ENCODE measurements around the gene ABLIM2. TPM values are rescaled to one million over a fixed set of nuclear protein-coding genes. Genes with fewer than 3 reads are reported as not detected.
A peak's percentile ranks its signal among the peaks of the same experiment; 100 is the strongest.
"Not testable (repeated sequence)": the region's sequence is repeated elsewhere in the genome, so short reads cannot be mapped to it uniquely, and the experiment has no call there.

ABLIM2 gene
- total RNA-seq, 4 donors from 2014 or later, result 177 to 281 (median 244) TPM

GRCh38 chr4:7945709-7946380, 212.8 kb downstream of the ABLIM2 start:
- no peaks in the 10 kb centered on the region for H3K27me3 ChIP-seq
- ATAC-seq (no peak), DNase-seq (peak in 1 of 2 donors; percentile 3)
- no peak overlapping the region for H3K27ac ChIP-seq
- TF ChIP-seq POLR2A (IDR thresholded peaks at IDR 0.05) (no peak), CTCF (IDR thresholded peaks at IDR 0.05 in 4 of 5, conservative IDR thresholded peaks at IDR 0.05 in 1 of 5) (no peak)
- H3K36me3 ChIP-seq, result no peaks in the 10 kb centered on the region
- in situ Hi-C loops (cut with MboI; ENCODE audit: low sequenced_read_pairs in 4 of 4) (no loop called here), intact Hi-C loops (cut with DNase I; ENCODE audit: low total_unique reads) (no loop called here)
- no peaks in the 10 kb centered on the region for H3K4me1 ChIP-seq
- H3K4me3 ChIP-seq, result no peak overlapping the region
- no peaks in the 10 kb centered on the region for H3K9me3 ChIP-seq

- no peak for ATAC-seq
- no peak for TF ChIP-seq POLR2A (IDR thresholded peaks at IDR 0.05)
- TF ChIP-seq CTCF (IDR thresholded peaks at IDR 0.05 in 4 of 5, conservative IDR thresholded peaks at IDR 0.05 in 1 of 5), result no peak
- Histone ChIP-seq H3K27ac (no peak overlapping the region), H3K4me1 (no peaks in the 10 kb centered on the region), H3K36me3 (no peaks in the 10 kb centered on the region), H3K9me3 (no peaks in the 10 kb centered on the region), H3K4me3 (no peak overlapping the region), H3K27me3 (no peaks in the 10 kb centered on the region)
- in situ Hi-C loops (cut with MboI; ENCODE audit: low sequenced_read_pairs in 4 of 4) (no loop called here), intact Hi-C loops (cut with DNase I; ENCODE audit: low total_unique reads) (no loop called here)
- DNase-seq, result no peak
Measured at GRCh38 chr4:7944599-7945220, 213.9 kb downstream of the ABLIM2 start.

GRCh38 chr4:7943688-7944087, 214.9 kb downstream of the ABLIM2 start:
- H3K27ac ChIP-seq; in situ Hi-C loops (cut with MboI; ENCODE audit: low sequenced_read_pairs in 4 of 4); H3K27me3 ChIP-seq; intact Hi-C loops (cut with DNase I; ENCODE audit: low total_unique reads); H3K4me3 ChIP-seq; H3K4me1 ChIP-seq; ATAC-seq; H3K9me3 ChIP-seq; H3K36me3 ChIP-seq; DNase-seq: not testable (repeated sequence)

GRCh38 chr4:7943211-7943610, 215.4 kb downstream of the ABLIM2 start:
- TF ChIP-seq POLR2A (IDR thresholded peaks at IDR 0.05) (no peak), CTCF (IDR thresholded peaks at IDR 0.05 in 4 of 5, conservative IDR thresholded peaks at IDR 0.05 in 1 of 5) (no peak)
- in situ Hi-C loops (cut with MboI; ENCODE audit: low sequenced_read_pairs in 4 of 4), result no loop called here
- Histone ChIP-seq H3K9me3 (no peaks in the 10 kb centered on the region), H3K36me3 (no peaks in the 10 kb centered on the region), H3K27ac (no peak overlapping the region), H3K4me3 (no peak overlapping the region), H3K4me1 (no peaks in the 10 kb centered on the region), H3K27me3 (peaks cover 0 to 13% (median 12%) of the 10 kb centered on the region in 3 donors)
- ATAC-seq (no peak), DNase-seq (no peak)
- intact Hi-C loops (cut with DNase I; ENCODE audit: low total_unique reads), result no loop called here

GRCh38 chr4:7941965-7942496, 216.6 kb downstream of the ABLIM2 start:
- no peak overlapping the region for H3K4me3 ChIP-seq
- in situ Hi-C loops (cut with MboI; ENCODE audit: low sequenced_read_pairs in 4 of 4) (no loop called here), intact Hi-C loops (cut with DNase I; ENCODE audit: low total_unique reads) (no loop called here)
- H3K9me3 ChIP-seq, result no peaks in the 10 kb centered on the region
- H3K4me1 ChIP-seq, result peaks cover 0 to 4% of the 10 kb centered on the region in 2 donors
- H3K27me3 ChIP-seq, result peaks cover 0 to 20% (median 19%) of the 10 kb centered on the region in 3 donors
- no peak overlapping the region for H3K27ac ChIP-seq
- H3K36me3 ChIP-seq, result no peaks in the 10 kb centered on the region
- DNase-seq (peak in 1 of 2 donors; percentile 12), ATAC-seq (no peak)
- TF ChIP-seq CTCF (IDR thresholded peaks at IDR 0.05 in 4 of 5, conservative IDR thresholded peaks at IDR 0.05 in 1 of 5) (no peak), POLR2A (IDR thresholded peaks at IDR 0.05) (no peak)

All from gastrocnemius medialis (tissue), 4 donors.